Esophagus squamous epithelium (tissue), 4 donors: Measurements from ENCODE around the gene CRADD.

Experiments used
- CTCF ChIP-seq, 6 experiments: fragments of 450-650 bp in 4 of 6; fragments of 200-600 bp in 2 of 6; sonication (generic) in 2 of 6; IDR thresholded peaks; one replicate each; pipeline ENCODE4 v1.5.1; 2016 to 2019; ENCODE audit warnings: antibody characterized with exemption in 6 of 6, mild to moderate bottlenecking in 4 of 6, moderate library complexity in 4 of 6
- POLR2A ChIP-seq, 4 donors: fragments of 450-650 bp; IDR thresholded peaks; one replicate each; pipeline ENCODE4 v1.6.1; 2017; ENCODE audit warnings: antibody characterized with exemption in 4 of 4, mild to moderate bottlenecking in 4 of 4, moderate library complexity in 3 of 4

DNA sequence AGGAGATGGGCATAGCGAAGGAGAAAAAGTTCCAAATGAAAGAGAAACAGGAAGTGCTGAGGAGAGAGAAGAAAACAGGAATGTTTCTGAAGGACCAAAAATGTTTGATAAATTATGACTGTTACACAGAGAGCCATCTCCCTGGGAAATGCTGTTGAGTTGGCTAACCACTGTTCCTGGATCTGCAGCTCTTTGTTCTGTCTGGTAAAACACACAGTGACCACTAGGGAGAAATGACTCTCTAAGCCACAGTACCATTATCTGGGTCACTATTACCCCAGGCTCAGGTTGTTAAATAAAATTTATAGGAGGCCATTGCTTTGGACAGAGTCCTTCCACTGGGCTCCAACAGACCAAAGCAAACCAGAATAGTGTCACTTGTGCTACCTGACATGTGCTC is 219.3 kb downstream of the CRADD start:
- TF ChIP-seq CTCF (IDR thresholded peaks at IDR 0.05) = no peak
- no peak for TF ChIP-seq POLR2A (IDR thresholded peaks at IDR 0.05)
